GM21737 (cell line): ENCODE data around the gene DSP.
A peak's percentile ranks its signal among the peaks of the same experiment; 100 is the strongest.

Experiments used
- ATAC-seq: cut with Tn5 transposase; IDR thresholded peaks from one replicate; pipeline ENCODE4 v1.9.1; 2021; ENCODE audit warnings: mild to moderate bottlenecking, moderate library complexity; ENCODE audit not compliant: unreplicated experiment

The DSP gene

DNA sequence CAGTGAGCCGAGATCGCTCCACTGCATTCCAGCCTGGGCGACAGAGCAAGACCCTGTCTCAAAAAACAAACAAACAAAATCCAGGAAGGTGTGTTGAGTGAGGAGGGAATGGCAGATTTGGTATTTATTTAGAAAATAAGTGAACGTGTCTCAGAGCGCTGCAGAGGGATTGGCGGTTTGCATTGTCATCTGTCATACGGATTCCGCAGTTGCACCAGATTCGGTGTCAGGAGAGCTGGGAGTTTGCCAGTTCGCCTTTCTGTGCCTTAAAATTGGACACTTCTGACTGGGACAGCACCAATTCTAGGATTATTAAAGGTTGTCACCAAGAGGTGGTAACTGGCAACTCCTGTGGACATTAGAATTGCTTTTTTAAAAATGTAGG lies 49.4 kb downstream of the DSP start:
- no peak for ATAC-seq

DNA sequence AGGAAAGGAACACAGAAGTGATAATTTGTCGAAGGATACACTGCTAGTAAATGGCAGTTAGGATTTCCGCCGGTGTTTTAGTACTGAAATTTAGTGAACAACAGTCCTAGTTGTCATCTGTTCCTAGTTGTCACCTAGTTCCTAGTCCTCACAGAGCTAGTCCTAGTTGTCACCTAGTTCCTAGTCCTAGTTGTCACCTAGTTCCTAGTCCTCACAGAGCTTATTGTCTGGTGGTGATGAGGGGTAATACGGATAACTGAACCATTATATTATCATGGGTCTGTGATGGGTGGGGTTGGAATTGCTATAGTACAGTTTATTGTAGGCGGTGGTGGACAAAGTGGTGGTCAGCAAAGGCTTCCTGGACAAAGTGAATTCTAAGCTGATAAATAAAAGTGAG lies 50.3 kb downstream of the DSP start:
- ATAC-seq = no peak

DNA sequence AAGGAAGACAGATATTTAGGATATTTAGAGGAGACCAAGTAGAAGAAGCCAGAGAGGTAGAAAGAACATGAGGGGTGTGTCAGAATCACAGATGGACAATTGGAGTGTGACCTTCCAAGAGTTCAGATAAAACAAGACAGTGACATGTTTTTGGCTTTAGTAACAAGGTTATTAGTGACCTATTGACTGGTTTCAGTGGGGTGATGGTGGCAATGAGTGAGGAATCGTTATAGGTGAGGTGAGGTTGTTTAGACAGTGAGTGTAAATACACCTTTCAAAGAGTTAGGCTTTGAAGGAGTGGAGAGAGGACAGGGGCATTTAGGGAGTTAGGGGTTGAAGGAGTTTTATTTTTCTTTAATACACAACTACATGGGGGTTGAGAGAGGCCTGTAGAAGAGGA lies 51.8 kb downstream of the DSP start:
- ATAC-seq = no peak

DNA sequence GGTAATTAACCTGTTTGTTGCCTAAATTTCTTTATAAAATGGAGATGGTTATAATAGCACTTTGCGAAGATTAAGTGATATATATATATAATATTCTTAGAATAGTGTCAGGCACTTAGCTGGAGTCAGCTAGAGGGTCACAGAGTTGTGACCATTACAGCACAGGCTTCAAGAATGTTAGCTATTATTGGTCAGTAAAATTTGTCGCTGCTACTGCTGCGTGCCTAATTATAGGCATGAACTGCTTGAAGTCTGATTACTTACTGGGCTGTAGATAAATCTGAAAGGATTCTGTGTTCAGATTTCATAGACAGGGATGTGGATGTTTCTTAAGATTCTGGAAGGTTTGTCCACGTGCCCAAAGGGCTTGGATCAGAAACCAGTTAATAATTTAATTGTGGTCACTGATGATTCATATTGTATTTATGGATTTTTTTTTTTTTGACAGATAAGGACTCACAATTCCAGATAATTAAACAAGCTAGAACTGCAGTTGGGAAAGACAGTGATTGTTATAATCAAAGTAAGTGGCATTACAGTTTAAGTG lies 53.2 kb downstream of the DSP start:
- ATAC-seq = no peak

DNA sequence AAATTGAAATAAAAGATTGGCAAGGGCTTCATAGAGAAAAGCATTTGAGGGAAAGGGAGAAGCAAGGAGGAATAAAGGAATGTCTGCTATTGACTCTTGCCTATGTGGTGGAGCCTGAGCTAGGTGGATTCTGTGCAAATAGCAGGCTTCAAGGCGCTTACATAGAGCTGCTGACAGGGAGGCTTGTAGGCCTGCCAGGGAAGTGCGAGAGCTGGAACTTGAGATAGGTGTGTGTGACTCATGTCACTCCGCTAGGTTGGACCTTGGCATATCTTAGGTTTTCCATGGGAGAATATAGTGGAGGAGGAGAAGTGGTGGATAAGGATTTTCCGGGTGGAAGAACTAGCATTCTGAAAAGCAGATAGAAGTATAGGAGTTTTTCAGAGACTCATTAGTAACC lies 62.5 kb downstream of the DSP start:
- ATAC-seq = no peak

DNA sequence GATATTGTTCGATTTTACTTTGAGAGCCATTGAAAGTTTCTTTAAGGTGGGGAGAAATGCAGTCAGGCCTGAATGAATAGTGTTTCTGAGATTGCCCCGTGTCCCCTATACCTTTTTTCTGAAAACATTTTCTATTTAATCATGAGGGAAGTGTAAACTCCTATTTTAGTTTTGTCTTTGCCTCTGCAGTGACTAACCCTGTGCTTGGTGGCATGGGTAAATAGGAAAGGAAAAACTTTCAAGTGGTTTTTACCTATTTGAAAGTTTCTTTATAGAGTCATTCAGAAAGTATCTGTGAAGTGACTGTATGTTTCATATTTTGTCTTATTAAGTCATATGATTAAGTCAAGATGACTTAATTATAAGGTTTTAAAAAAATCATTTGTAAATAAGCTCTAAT lies 63.0 kb downstream of the DSP start:
- no peak for ATAC-seq

DNA sequence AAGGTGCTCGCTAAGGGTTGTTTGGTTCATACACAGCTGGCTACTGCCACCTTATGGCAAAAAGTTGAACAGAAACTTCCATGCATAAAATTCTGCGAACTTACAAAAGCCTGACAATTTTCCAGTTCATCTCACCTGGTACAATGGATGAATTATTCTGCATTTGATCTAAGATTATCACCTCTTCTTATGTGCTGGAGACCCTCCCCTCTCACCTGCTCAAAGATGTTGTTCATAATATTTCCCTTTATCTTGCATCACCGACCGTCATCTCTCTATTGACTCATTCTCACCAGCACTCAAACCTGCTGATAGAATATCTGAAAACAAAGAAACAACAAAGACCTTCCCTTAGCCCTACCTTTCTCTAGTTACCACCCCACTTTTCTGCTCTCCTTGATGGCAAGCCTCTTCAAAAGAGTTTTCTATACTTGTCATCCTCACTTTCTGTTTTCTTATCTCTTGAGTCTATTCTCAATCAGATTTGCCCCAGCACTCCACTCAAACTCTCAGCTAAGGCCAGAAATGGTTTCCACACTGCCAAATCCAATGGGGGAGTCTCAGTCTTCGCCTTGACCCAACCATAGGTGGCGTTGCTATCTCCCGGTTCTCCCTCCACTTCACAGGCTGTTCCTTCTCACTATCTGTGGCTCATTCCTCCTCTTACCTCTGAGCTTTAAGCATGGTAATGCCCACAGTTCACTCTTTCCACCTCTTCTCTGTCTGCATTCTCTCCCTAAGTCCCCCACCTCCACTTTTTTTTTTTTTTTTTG lies 74.3 kb downstream of the DSP start:
- no peak for ATAC-seq

DNA sequence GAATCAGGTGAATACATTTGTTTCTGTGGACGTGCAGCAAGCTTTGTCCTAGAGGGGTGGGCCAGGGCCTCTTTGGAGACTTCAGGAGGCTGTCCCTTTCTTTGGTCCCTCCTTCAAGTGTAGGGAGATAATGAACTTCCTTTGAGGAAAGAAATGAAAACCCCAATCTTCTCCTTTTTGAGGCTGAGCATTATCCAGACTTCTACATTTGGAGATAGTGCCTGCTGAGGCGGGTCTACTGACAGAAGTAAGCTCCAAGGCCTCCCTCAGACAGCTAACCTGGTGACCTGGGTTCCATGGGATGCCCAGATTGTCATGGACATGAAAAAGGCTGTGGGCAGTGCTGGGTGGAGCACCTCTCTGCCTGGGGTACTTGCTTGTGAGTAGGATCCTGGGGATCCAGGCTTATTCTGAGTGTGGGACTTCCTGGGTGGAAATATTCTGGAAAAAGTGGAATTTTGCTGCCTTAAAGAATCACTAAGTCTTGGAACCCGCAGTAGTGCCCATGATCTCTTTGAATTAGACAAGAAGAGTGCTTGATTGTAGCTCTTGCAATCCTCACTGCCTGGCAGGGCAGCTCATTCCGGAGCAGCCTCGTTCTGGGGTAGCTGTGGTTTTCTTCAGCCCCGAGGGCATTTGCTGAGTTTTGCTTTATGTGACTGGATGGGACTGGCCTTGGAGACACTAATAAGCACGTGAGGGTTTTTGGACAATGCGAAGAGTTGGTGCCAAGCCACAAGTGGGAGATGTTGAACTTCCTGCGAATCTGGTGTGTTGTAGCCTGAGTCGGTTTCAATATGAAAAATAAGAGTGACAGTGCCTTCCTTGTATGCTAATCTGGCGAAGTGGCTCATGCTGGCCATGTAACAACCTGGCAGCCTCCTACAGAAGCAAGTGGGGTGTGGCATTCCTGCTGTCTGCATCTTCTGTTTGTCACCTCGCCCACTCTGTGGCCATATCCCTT lies 76.6 kb downstream of the DSP start:
- peak; percentile 72 for ATAC-seq

DNA sequence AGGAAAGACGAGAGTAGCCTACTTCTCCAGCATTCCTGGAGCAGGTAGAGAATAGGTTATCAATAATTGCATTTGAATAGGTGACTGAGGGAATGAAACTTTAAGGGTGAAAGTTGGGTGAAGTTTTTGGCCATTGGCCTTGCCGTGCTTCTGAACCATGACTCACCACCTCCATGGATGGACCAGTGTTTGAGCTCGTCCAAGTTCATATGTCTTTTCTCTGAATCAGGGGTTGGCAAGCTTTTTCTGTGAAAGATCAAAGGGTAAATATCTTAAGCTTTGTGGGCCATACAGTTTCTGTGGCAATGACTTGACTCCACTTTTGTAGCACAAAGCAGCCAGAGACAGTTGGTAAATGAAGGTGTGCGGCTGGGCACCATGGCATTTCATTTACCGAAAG lies 80.3 kb downstream of the DSP start:
- no peak for ATAC-seq

DNA sequence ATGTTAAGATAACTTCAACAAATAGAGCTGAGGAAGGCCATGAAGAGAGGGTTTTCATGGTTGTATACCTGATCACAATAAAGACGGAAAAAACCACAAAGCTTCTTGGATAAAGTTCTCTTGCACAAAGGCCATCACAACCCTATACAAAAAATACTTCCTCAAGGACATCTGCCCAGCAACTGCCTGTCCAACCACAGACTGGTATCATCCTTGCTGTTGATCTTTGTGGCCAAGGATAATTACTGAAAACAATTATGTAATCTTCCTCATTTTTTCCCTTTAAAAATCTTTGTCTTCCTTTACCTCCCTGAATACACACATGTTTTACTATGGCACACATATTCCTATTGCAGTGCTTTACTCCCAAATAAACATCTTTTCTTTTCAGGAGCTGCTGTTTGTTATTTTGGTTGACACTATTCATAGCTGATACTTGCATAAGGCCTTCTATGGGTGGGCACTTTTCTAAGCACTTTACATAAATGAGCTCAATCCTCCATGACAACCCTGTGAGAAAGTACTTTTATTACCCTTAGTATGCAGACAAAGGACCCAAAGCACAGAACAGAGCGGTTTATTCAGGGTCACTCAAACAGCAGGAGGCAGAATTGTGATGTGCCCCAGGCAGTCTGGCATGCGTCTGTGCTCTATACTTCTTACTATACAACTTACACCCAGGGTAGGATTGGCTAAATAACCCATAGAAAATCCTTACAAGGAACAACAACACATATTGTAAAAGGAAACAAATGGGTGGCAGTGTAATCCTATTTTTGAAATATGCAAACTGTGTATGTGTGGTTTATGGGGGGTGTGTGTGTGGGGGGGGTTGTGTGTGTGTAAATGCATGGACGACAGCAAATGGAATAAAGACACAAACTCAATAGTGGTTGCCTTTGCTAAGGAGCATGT lies 83.6 kb downstream of the DSP start:
- no peak for ATAC-seq

DNA sequence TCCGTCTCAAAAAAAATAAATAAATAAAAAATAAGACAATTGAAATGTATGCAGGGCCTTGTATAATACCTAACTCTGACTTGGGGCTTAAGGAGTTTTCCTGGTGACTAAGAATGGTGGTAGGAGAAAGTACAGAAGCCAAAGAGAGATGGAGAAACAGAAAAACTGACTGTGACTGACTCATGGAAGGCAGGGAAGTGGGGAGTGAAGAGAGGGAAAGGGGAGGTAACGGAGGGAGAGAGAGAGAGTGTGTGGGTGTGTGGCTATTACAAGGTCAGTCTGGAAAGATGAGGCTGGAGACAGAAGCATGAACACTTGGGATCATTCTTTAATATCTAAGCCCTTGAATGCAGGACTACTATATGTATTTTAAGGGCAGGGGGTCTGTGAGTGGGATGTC lies 87.0 kb downstream of the DSP start:
- ATAC-seq = no peak

DNA sequence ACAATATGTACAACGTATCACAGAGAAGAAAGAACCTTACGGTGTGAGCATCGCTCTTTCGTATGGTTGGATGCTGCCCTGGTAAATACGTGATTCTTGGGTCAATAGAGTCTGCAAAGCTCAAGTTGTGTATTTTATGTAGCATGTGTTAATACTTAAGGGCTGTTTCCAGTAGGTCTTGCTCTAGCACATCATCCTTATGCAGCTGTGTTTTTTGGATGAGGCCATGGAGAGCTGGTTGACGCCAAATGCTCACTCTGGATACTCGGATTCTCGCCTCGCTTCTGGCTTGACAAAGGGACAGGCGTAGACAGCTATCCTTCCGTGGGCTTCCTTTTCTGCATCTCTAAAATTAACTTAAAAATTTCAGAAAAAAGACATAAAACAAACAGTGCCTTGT lies 87.4 kb downstream of the DSP start:
- ATAC-seq = no peak

DNA sequence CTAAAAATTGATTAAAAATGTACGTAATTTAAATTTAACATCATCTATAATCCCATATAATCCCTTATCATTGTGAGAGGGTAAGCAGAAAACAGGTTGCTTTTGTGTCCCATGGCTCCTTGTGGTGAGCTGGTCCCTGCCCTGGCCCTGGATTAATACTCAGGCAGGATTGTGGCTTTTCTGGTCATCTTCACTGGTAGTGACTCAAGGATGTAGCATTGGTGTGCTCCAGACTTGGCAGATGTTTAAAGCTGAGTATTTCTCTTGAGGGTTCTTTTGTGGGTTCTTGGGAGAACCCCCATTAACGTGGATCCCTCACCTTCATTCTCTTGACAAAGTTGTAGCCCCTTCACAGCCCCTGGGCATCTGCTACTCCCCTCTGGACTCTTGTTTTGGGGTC lies 87.8 kb downstream of the DSP start:
- ATAC-seq = no peak

DNA sequence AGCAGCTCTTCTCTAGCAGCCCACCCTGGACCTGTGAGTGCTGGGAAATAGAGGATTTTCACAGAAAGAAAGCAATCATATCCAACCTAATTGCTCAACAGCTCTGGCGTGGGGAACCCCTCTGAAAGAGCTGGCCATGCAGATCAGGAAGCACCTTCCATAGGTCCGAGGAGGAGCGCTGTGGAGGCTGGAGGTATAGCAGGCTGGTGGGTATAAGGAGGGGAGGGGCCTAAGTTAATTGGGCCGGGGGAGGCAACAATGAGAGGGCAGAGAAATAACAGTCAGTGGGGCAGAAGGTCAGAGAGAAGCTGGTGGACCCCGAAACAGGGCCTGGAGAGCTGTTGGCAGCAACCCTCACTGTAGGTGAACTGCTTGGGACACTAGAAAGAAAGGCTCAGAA lies 89.3 kb downstream of the DSP start:
- no peak for ATAC-seq

DNA sequence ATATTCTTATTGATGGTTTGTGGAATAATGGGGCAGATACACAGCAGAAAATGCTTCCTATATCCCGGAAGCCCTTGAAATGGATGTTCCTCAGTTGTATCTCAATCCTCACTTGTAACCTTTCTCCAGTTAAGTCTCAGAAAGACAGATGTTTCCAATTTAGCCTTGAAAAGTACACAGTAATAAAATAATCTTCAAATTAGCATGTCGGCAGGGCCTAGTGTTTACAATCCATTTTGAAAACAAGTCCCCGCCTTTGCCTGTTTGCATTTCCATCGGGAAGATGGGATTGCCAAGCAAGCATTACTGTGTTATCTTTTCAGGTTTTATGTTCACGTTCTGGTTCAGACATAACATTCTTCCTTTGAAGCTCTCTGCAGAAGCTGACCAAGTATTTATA lies 90.0 kb downstream of the DSP start:
- ATAC-seq = no peak

DNA sequence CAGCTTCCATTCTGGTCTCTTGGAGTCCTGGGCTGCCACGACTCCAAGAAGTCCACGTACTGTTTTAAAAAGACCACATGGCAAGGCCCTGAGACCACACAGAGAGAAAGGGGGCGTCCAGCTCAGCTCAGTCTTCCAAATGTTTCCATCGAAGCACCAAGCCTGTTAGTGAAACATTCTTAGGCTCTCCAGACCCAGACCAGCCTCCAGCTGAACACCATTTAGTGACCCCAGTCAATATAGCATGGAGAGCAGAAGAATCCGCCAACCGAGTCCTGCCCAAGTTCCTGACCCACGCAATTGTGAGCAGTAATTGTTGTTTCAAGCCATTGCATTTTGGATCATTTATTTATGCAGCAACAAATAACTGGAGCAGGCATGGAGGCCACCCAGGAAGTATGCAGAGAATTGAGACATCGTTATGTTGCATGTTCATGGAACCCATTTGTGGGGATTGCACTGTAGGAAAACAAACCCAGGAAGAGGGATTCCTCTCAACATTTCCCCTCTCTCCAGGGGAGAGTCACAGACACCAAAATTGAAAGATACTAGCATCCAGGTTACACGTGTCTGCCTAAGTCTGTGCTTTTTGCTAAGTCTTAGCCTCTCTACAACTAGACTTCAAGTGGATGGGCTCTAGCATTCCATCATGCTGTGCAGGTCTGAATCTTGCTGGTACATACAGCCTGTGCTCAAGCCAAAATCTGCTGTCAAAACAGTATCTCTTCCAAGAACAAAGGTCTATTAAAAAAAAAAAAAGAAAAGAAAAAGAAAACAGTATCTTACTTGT lies 91.2 kb downstream of the DSP start:
- no peak for ATAC-seq

DNA sequence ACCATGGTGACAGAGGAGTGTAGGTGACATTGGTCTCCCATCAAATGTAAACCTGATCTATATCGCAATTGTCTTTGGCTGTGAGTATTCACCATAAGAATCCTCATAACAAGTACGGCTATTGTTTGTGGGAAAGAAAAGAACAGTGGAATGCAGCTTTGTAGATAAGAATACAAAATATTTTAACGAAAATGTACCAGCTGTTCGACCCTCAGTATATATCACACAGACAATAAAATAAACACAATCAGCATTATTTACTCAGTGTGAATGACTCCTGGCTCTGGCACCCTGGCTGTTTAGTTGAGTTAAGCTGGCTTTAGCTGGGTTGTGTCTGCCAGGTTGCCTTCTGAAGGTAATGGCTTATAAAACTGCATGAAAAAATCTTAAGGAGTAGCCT lies 91.9 kb downstream of the DSP start:
- ATAC-seq = no peak

DNA sequence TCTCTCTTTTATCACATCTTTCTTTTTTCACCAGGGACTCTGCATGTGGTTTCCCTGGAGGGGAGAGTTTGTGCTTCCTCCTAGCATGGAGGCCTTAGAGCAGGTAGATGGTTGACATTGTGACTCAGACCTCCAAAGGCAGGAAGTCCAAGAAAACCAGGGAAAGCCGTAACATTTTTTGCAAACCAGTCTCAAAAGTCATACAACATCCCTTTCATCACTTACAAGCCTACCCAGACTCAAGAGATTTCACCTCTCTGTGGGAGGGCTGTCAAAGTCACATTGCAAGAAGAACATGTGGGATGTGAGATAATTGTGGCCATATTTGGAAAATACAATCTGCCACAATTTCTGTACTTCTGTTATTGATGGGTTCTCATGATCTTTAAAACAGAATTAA lies 94.7 kb downstream of the DSP start:
- no peak for ATAC-seq
